K562 (cell line): ENCODE measurements around the gene PRELID3B. TPM values are rescaled to one million over a fixed set of nuclear protein-coding genes. Genes with fewer than 3 reads are reported as not detected.
A peak's percentile ranks its signal among the peaks of the same experiment; 100 is the strongest.

Source experiments
- ATAC-seq: fragments of 200-7000 bp; cut with Tn5 transposase; 3 replicates; pipeline ENCODE4 v1.9.1; 2020; ENCODE audit warnings: moderate library complexity
- BruUV-seq: library from RNA; stranded (reverse); fragments of 400-500 nt; replicated peaks from 2 replicates; lab custom pipeline; 2021; lab: Mats Ljungman, UMichigan
- CTCF ChIA-PET: fragments of 300-600 bp; formaldehyde crosslinking; extraction: SDS; loops from one replicate; lab custom pipeline; 2021; ENCODE audit warnings: low intra/inter-chr PET ratio; lab: Yijun Ruan, JAX
- POLR2A ChIA-PET: fragments of 300-600, 350-650 bp; sonication (Branson Sonifier 250); formaldehyde crosslinking; extraction: SDS; loops from one replicate; lab custom pipeline; 2021; ENCODE audit warnings: antibody characterized with exemption, inconsistent platforms; lab: Yijun Ruan, JAX
- DNase-seq, 4 experiments: peaks; one replicate each; pipeline versions ENCODE4 v3.0.0 to v3.0.0-alpha.2; 2011 to 2018; ENCODE audit warnings: low spot score in 3 of 4, mixed read lengths in 3 of 4; ENCODE audit errors: extremely low read depth in 1 of 4
- FAIRE-seq: peaks from 2 replicates; lab custom pipeline; 2011; peaks lifted over from hg19 to GRCh38; lab: Jason Lieb, UNC
- H2AFZ ChIP-seq: 2 replicates; pipeline ENCODE4 v1.6.0; 2011; ENCODE audit warnings: low read depth, low read length, control low read depth, inconsistent platforms
- H3K27ac ChIP-seq: fragments of 200-600 bp; 3 replicates; pipeline ENCODE4 v1.8.0; 2011; ENCODE audit warnings: low read depth, mild to moderate bottlenecking, control low read depth, inconsistent platforms, low read length, moderate library complexity, mixed read lengths; ENCODE audit errors: extremely low read depth
- H3K27me3 ChIP-seq, 2 experiments: fragments of 300-600 bp in 1 of 2; 2 replicates in 1 of 2; 3 replicates in 1 of 2; pipeline versions ENCODE4 v1.6.0 to v1.8.0; 2011; ENCODE audit warnings: inconsistent platforms in 2 of 2, low read length in 2 of 2, mild to moderate bottlenecking in 1 of 2, mixed read lengths in 1 of 2, moderate library complexity in 1 of 2; ENCODE audit not compliant: control insufficient read depth in 2 of 2, insufficient read depth in 2 of 2
- H3K36me3 ChIP-seq: fragments of 300-600 bp; 3 replicates; pipeline ENCODE4 v1.8.0; 2011; ENCODE audit warnings: mild to moderate bottlenecking, low read length, inconsistent platforms; ENCODE audit not compliant: control insufficient read depth, insufficient read depth
- H3K4me1 ChIP-seq, 2 experiments: fragments of 200-600 bp in 1 of 2; replicated peaks in 1 of 2; 2 replicates in 1 of 2; 3 replicates in 1 of 2; pipeline versions ENCODE4 v1.5.1 to v1.8.0; 2011; ENCODE audit warnings: inconsistent platforms in 2 of 2, low read length in 2 of 2, mild to moderate bottlenecking in 1 of 2, mixed read lengths in 1 of 2, moderate library complexity in 1 of 2; ENCODE audit not compliant: control insufficient read depth in 2 of 2, insufficient read depth in 2 of 2
- H3K4me2 ChIP-seq: 2 replicates; pipeline ENCODE4 v1.6.1; 2011; ENCODE audit warnings: low read length, control low read depth, inconsistent platforms, mixed read lengths; ENCODE audit not compliant: insufficient read depth
- H3K4me3 ChIP-seq: fragments of 200-600 bp; sonication (generic), shearing (Covaris generic); 2 replicates; pipeline ENCODE4 v1.5.1; 2016; ENCODE audit warnings: control low read depth, inconsistent platforms
- H3K79me2 ChIP-seq: fragments of 200-600 bp; 3 replicates; pipeline ENCODE4 v1.8.0; 2011; ENCODE audit warnings: low read length, inconsistent platforms; ENCODE audit not compliant: control insufficient read depth, insufficient read depth
- H3K9ac ChIP-seq, 2 experiments: 2 replicates each; pipeline versions ENCODE4 v1.6.0 to v1.6.1; 2011; ENCODE audit warnings: low read depth in 2 of 2, low read length in 2 of 2, control low read depth in 1 of 2, inconsistent platforms in 1 of 2, mild to moderate bottlenecking in 1 of 2, mixed read lengths in 1 of 2; ENCODE audit not compliant: insufficient read depth in 1 of 2
- H3K9me1 ChIP-seq: one replicate; pipeline ENCODE4 v1.6.0; 2011; ENCODE audit warnings: inconsistent platforms, mild to moderate bottlenecking, low read length, moderate library complexity; ENCODE audit not compliant: control insufficient read depth, insufficient read depth
- H3K9me3 ChIP-seq: replicated peaks from 2 replicates; pipeline ENCODE4 v1.5.1; 2011; ENCODE audit warnings: low read depth, low read length, inconsistent platforms; ENCODE audit not compliant: control insufficient read depth, insufficient read depth
- H4K20me1 ChIP-seq: replicated peaks from 2 replicates; pipeline ENCODE4 v1.6.1; 2011; ENCODE audit warnings: low read length, inconsistent platforms, mixed read lengths; ENCODE audit not compliant: control insufficient read depth, insufficient read depth
- ARID3B ChIP-seq: fragments of 250-450 bp; sonication (Bioruptor Pico); IDR thresholded peaks from 2 replicates; pipeline ENCODE4 v1.4.0; 2020; ENCODE audit warnings: borderline replicate concordance
- CBFA2T3 ChIP-seq: fragments of 450-650 bp; IDR thresholded peaks from 2 replicates; pipeline ENCODE4 v1.6.1; 2017
- DDX20 ChIP-seq: fragments of 450-650 bp; IDR thresholded peaks from 2 replicates; pipeline ENCODE4 v1.6.1; 2016; ENCODE audit warnings: missing genetic modification characterization, low read depth, mild to moderate bottlenecking, missing compliant biosample characterization, moderate library complexity
- GTF2A2 ChIP-seq: IDR thresholded peaks from 2 replicates; pipeline ENCODE4 v1.6.1; 2016; ENCODE audit warnings: mild to moderate bottlenecking, missing genetic modification characterization, missing compliant biosample characterization
- MEIS2 ChIP-seq: fragments of 450-650 bp; IDR thresholded peaks from 2 replicates; pipeline ENCODE4 v1.6.1; 2014; ENCODE audit warnings: mild to moderate bottlenecking; ENCODE audit not compliant: partially characterized antibody
- MYNN ChIP-seq, 2 experiments: sonication (generic); formaldehyde crosslinking in 1 of 2; IDR thresholded peaks; 2 replicates each; pipeline versions ENCODE4 v1.5.0 to v1.6.1; 2016 to 2020; ENCODE audit warnings: antibody characterized with exemption in 1 of 2, missing genetic modification reagents in 1 of 2
- NFIX ChIP-seq: fragments of 250-450 bp; sonication (Bioruptor Pico); IDR thresholded peaks from 2 replicates; pipeline ENCODE4 v1.4.0; 2020; ENCODE audit warnings: low read depth, mild to moderate bottlenecking, moderate library complexity
- PBX2 ChIP-seq, 2 experiments: IDR thresholded peaks in 1 of 2; conservative IDR thresholded peaks in 1 of 2; 2 replicates each; pipeline ENCODE4 v1.6.1; 2016; ENCODE audit warnings: low read depth in 2 of 2, mild to moderate bottlenecking in 1 of 2, missing compliant biosample characterization in 1 of 2, missing genetic modification characterization in 1 of 2, moderate library complexity in 1 of 2
- POLR2A ChIP-seq: fragments of 450-650 bp; conservative IDR thresholded peaks from 2 replicates; pipeline ENCODE4 v1.6.1; 2016
- POLR2AphosphoS5 ChIP-seq: IDR thresholded peaks from 2 replicates; pipeline ENCODE4 v1.6.1; 2011; ENCODE audit warnings: mild to moderate bottlenecking, low read depth, low read length, moderate library complexity; ENCODE audit not compliant: control insufficient read depth, insufficient read depth
- POU5F1 ChIP-seq: fragments of 150-350 bp; IDR thresholded peaks from 2 replicates; pipeline ENCODE4 v1.6.1; 2014; ENCODE audit warnings: borderline replicate concordance, low read length, low read depth, mild to moderate bottlenecking; ENCODE audit not compliant: partially characterized antibody
- RBFOX2 ChIP-seq: fragments of 200-400 bp; formaldehyde crosslinking; IDR thresholded peaks from 2 replicates; pipeline ENCODE4 v1.6.1; 2017; ENCODE audit warnings: low read depth, mild to moderate bottlenecking, low read length, moderate library complexity
- STAG1 ChIP-seq: sonication (generic); formaldehyde crosslinking; IDR thresholded peaks from 2 replicates; pipeline ENCODE4 v1.5.0; 2020; ENCODE audit warnings: missing genetic modification reagents, borderline replicate concordance
- SUPT5H ChIP-seq: fragments of 450-650 bp; IDR thresholded peaks from 2 replicates; pipeline ENCODE4 v1.6.1; 2016
- TBL1XR1 ChIP-seq, 2 experiments: IDR thresholded peaks; 2 replicates each; pipeline ENCODE4 v1.6.1; 2012; ENCODE audit warnings: improper control_type of control experiment in 2 of 2, low read length in 2 of 2, mild to moderate bottlenecking in 1 of 2
- ZNF644 ChIP-seq: fragments of 200-800 bp; sonication (Bioruptor generic); IDR thresholded peaks from 2 replicates; pipeline ENCODE4 v1.6.1; 2016; ENCODE audit warnings: low read depth, missing genetic modification characterization, missing compliant biosample characterization
- WGBS: fragments of 100-300 bp; shearing (Covaris generic); methylation state at CpG from one replicate; pipeline ENCODE4 v1.1.6; 2016; ENCODE audit warnings: low coverage, mixed read lengths; ENCODE audit not compliant: insufficient coverage; ENCODE audit errors: missing lambda C conversion rate; 5-methylcytosine and 5-hydroxymethylcytosine counted together
- in situ Hi-C: fragments of 300-500 bp; cut with MboI; formaldehyde crosslinking; loops from 4 replicates; pipeline ENCODE4 v1.15.0; 2018; ENCODE audit warnings: inconsistent platforms, mixed read lengths
- intact Hi-C: fragments of 100-400 bp; cut with micrococcal nuclease; formaldehyde crosslinking; loops from 2 replicates; pipeline ENCODE4 v1.14.2; 2022
- polyA plus RNA-seq, 8 experiments: library from polyadenylated mRNA; depleted of rRNA in 4 of 8; stranded (reverse) in 5 of 8; unstranded in 3 of 8; fragments of >200 nt; fragmentation: Nextera tagmentation in 2 of 8; fragmentation: Illumina TruSeq in 1 of 8; extraction: Ambion mirVana in 2 of 8; extraction: Trizol in 1 of 8; gene quantifications; 2 replicates each; pipeline versions ENCODE4 v1.2.1 to v1.2.3, GENCODE V29; 2011 to 2014; ENCODE audit warnings: inconsistent platforms in 1 of 8, missing spikeins in 1 of 8
- total RNA-seq, 7 experiments: library from RNA; depleted of rRNA in 6 of 7; stranded (reverse); fragments of >200 nt in 6 of 7; fragmentation: Illumina TruSeq in 2 of 7; extraction: Trizol in 2 of 7; gene quantifications; 2 replicates each; pipeline versions ENCODE4 v1.2.1 to v1.2.3, GENCODE V29; 2011 to 2021; ENCODE audit warnings: low replicate concordance in 1 of 7

The PRELID3B gene
- total and polyA plus RNA-seq, 9 of the 15 experiments (the other 6 are each of a cell fraction or from before 2014, with no cell fraction given) = 77.0 to 186 (median 101) TPM

- TF ChIP-seq GTF2A2 (tag) = no peak
- TF ChIP-seq ZNF644 (tag) = no peak
- no peak for TF ChIP-seq CBFA2T3
- TF ChIP-seq POU5F1 = no peak
- no peak for TF ChIP-seq PBX2 (CRISPR knock-in tag; IDR thresholded peaks at IDR 0.05; ENCODE audit: low read depth)
- no peak for TF ChIP-seq PBX2 (tag; conservative IDR thresholded peaks at IDR 0.05; ENCODE audit: low read depth)
- no peak for TF ChIP-seq NFIX
Measured at GRCh38 chr20:58996226-58996611, 46.4 kb downstream of the PRELID3B start (continued).

DNA sequence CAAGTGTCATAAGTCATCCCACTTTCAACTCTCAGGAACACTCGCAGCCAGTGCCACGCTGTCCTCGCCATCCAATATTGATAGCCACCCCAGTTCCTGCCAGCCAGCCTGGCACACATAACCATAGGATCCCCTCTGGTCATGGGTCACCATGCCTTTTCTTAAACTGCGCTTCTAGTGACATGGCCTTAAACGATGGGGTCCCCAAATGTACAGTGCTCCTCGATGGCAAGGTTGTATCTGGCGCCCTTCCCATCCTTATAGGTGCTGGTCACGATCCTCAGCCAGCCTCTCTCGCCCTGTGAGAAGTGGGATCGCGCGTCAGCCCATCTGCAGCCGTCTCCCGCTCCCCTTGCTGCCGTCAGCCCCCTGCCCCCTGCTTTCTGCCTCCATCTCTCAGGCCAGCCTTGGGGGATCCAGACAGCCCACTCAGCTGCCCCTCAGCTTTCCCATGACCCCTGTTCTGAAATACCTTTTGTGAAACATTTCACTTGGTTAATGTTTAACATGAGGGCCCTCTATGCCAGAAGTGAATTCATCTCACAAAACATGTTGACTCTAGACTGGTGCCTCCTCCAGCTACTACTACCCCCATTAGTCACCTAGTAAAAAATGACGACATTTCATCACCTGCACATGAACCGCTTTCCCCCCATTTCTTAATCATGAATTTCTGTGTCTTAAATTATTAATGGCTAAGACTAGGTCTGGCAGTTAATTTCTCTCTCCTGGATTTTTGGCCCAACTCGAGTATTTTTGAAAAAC is 46.9 kb downstream of the PRELID3B start:
- H3K27me3 ChIP-seq = no peaks in the 10 kb centered on the region
- H3K4me1 ChIP-seq = peaks cover 0 to 7% of the 10 kb centered on the region in 2 experiments; a peak in 1 of 5 replicates
- no peak for DNase-seq
- in situ Hi-C loops = no loop called here
- ATAC-seq = peak; percentile 9; the same call in 1 of the 3 replicates
- no peak overlapping the region for H2AFZ ChIP-seq
- TF ChIP-seq SUPT5H = peak; percentile 45; the same call in 1 of the 2 replicates
- TF ChIP-seq STAG1 (CRISPR knock-in tag) = no peak
- TF ChIP-seq POLR2AphosphoS5 = peak; percentile 15; the same call in 1 of the 2 replicates
- TF ChIP-seq ARID3B = no peak
- peak; percentile 29; the same call in 1 of the 2 replicates for TF ChIP-seq POLR2A
- no peak for TF ChIP-seq TBL1XR1 (IDR thresholded peaks at IDR 0.05; ENCODE audit: low read length in 2 of 2)
- TF ChIP-seq MEIS2 = no peak
- TF ChIP-seq MYNN (IDR thresholded peaks at IDR 0.05) = 0 out of 2 replicates have a peak, but pooled peaks have one; percentile 12
- TF ChIP-seq MYNN (CRISPR knock-in tag; IDR thresholded peaks at IDR 0.05) = no peak
- no peak for TF ChIP-seq DDX20
- peak; percentile 28 for TF ChIP-seq RBFOX2
- no peaks in the 10 kb centered on the region for H3K9me3 ChIP-seq
- TSS peak; percentile 86 for BruUV-seq
- no peak overlapping the region for H3K27ac ChIP-seq
- intact Hi-C loops = no loop called here
- H3K79me2 ChIP-seq = no peaks in the 10 kb centered on the region
- POLR2A ChIA-PET = interaction anchor here (0.6 to 2.8 kb wide), 3 partner anchors 13 to 36 kb away, joined by 3 to 19 read pairs (median 9); partner anchors contain the start of gene NELFCD
- no peak overlapping the region for H3K4me2 ChIP-seq
- H3K36me3 ChIP-seq = peaks cover 89% of the 10 kb centered on the region
- peak overlapping the region in 1 of 2 experiments; percentile 18; a peak in 1 of 4 replicates for H3K9ac ChIP-seq
- WGBS = 94% methylated on average over 18 of the region's 18 CpGs
- H3K9me1 ChIP-seq = no peaks in the 10 kb centered on the region
- no peak overlapping the region for H3K4me3 ChIP-seq
- CTCF ChIA-PET = no interaction called here
- no peak for FAIRE-seq
- 0 out of 2 replicates have a peak, but pooled peaks cover 4% of the 10 kb centered on the region for H4K20me1 ChIP-seq
